ENCODE results near the gene SCIN.
"Not testable (repeated sequence)": the region's sequence is repeated elsewhere in the genome, so short reads cannot be mapped to it uniquely, and the experiment has no call there.

SCIN gene

DNA sequence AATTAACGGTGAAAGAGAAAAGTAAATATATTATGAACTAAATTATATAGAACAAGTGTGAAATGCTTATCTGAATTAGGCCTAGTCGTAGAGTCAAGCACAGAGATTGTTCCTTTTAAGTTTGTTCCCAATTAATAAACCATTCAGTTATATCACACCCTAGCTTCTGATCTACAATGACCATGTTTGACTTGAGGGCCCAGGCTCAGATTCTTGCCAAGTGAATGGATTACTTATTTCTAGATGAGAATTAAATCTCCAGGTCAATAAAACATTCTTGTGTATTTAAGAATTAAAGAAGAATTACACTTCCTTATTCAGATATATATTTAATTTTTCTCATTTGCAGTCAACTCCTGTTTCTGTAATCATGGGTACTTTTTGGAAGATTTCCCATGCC lies 79.6 kb downstream of the SCIN start:
- DNase-seq: no peak

DNA sequence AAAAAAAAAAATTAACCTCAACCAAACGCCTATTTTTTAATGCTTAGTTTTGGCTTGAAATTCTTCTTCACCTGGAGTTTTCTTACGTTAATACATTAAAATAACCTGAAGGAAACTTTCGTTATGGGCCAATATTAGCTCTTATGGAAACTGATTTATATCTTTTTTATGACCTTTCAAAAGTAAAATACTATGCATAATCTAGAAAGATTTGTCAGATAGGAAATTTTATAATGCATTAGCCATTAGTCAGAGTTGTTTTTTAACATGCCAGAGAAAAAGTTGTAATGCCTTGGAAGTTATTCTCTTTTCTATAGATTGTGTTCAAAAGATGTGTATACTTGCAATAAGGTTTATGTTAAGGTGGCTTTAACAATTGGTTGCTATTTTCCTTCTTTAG lies 82.6 kb downstream of the SCIN start:
- no peak for DNase-seq

DNA sequence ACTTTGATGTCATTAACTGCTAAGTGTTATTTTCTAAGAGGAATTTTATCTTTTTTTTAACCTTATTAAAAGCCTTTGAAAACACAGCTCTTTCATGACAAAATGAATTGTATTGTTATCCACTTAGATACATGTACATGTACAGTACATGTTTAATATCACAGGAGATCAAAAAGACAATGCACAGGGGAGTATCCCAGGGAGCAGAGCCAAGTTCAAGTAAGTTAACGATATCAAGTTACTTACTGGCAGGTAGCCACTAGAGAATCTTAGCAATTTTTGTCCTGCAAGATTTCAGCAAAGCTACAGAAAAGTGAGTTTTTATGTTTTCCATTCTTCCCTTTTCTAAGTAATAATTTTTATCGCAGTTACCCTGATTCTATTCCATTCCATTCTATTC lies 83.0 kb downstream of the SCIN start:
- DNase-seq: no peak

DNA sequence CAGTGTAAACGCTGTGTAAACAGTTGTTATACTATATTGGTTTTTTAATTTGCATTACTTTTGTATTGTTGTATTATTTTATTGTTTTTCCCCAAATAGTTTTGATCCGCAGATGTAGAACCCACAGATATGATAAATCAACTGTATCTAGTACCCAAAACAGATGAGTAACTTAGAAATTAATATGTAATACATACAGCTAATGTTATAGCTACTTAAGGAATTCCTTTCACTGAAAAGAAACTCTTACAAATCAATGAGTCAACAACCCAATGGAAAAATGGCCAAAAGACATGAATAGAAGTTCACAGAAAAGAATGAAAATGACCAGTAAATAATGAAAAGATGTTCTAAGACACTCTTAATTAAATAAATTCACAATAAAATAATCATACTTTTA lies 84.6 kb downstream of the SCIN start:
- DNase-seq: no peak

DNA sequence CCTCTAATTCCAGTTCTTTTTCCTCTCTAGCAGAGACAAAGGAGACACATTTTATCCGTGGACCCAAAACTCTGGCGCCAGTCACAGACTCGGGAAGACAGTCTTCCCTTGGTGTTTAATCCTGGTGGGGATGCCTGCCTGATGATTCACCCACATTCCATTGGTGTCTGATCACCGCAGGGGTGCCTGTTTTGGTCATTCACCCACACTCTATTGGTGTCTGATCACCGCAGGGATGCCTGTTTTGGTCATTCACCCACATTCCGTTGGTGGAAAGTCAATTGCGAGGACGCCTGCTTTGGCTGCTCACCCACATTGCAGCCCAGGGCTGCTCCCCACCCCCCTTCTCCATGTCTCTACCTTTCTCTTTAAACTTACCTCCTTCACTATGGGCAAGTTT lies 89.9 kb downstream of the SCIN start:
- DNase-seq: not testable (repeated sequence)

DNA sequence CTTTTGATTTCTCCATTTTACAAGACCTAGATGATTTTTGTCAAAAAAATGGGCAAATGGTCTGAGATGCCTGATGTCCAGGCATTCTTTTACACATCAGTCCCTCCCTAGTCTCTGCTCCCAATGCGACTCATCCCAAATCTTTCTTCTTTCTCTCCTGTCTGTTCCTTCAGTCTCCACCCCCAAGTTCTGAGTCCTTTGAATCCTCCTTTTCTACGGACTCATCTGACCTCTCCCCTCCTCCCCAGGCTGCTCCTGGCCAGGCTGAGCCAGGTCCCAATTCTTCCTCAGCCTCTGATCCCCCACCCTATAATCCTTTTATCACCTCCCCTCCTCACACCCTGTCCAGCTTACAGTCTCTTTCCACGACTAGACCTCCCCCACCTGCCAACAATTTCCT lies 90.5 kb downstream of the SCIN start:
- DNase-seq: not testable (repeated sequence)

DNA sequence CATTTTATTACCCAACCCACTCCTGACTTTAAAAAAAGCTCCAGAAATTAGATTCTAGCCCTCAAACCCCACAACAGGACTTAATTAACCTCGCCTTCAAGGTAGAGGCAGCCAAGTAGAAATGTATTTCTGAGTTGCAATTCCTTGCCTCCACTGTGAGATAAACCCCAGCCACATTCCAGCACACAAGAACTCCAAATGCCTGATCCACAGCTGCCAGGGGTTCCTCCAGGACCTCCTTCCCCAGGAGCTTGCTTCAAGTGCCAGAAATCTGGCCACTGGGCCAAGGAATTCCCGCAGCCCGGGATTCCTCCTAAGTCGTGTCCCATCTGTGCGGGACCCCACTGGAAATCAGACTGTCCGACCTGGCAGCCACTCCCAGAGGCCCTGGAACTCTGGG lies 91.1 kb downstream of the SCIN start:
- no peak for DNase-seq

DNA sequence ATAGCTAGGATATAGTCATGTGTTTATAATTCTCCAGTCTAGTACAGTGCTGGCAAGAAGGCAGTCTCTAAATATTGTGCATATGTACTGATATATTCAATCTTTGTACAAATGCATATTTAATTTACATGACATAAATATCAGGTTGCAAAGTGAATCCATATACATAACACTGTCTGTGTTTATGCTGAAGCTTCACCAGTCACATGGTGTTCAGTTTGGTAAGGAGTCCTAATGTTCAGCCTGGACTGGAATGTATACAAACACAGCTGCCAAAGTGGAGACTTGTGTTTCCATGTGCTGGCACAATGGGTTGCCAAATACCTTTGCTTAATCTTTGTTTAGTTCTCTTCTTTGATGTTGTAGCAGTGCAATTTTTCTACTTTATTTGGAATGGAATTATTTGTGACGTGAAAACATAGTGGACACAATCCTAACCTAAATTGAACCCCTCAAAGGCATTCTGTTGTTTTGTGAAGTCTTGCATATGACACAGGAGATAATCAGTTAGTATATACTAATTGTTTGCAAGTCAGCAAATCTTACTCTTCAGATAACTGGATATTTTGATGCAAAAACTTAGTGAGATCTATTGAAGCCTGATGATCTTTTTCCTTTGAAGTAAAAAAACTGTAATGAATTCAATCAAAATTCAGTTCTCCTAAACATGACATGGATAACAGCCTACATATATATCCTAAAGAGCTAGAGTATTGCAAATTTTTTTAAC lies 99.6 kb downstream of the SCIN start:
- no peak for DNase-seq

DNA sequence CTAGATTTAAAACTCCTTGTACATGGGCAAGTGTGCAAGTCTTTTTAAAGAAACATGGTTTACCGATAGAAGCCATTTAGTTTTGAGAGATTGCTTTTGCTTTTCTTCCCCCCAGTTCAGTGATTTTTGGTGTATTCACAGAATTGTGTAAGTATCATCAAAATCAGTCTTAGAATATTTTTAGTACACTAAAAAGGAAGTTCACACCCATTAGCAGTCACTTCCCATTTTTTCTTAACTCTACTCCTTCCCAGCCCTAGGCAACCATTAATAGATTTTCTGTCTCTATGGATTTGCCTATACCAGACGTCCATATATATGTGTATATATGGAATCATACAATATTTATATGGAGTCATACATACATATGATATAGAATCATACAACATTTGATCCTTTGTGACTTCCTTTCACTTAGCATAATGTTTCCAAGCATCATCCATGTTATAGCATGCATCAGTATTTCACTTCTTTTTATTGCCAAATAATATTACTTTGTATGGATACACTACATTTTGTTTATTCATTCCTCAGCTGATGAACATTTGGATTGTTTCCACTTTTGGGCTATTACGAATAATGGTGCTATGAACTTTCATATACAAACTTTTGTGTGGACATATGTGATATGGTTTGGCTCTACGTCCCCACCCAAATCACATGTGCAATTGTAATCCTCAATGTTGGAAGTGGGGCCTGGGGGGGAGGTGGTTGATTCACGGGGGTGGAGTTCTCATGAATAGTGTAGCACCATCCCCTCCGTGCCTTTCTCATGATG lies 100.4 kb downstream of the SCIN start:
- DNase-seq: no peak

DNA sequence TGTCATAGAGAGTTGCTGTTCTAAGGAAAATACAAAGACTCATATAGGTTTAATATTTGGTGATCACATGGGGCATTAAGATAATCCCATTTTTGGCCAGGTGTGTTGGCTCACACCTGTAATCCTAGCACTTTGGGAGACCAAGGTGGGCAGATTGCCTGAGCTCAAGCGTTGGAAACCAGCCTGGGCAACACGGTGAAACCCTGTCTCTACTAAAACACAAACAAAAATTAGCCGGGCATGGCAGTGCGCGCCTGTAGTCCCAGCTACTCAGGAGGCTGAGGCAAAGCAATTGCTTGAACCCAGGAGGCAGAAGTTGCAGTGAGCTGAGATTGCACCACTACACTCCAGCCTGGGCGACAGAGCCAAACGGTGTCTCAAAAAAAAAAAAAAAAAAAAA lies 102.9 kb downstream of the SCIN start:
- DNase-seq: not testable (repeated sequence)

DNA sequence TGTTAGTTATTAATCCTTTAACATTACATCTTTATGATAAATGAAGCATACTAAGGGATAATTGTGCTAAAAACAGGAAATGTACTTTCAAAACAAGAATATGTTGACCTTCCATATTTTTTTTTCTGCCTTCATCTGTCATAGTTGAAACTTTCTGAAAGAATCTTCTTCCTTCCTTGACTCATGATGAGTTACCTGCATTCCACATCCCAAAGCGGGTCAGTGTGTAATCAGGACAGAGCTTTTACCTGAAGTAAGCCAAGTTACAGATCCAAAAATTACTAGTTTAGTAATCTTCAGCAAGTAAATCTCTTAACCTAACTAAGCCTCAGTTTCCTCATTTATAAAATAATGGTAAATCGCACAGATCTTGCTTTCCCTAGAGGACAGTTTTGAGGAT lies 103.5 kb downstream of the SCIN start:
- no peak for DNase-seq

DNA sequence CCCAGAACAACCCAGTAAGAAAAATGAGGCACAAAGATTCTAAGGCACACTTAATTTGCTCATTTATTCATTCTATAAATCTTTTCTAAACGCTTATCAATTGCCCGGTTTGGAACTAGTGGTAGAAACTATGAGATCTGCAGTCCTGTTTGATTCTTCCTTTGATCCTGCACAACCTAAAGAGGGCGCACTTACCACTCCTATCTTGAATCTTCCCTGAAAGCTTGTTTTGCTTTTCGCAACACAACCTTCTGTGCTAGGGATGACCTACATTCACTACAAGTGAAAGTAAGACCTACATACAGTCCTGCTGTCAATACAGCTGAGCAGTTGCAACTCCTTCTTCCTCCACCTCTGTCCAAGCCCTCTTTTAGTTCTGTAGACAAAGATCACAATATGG lies 104.3 kb downstream of the SCIN start:
- DNase-seq: peak in 4 of 6 experiments; percentile 2 to 40 (median 35)

DNA sequence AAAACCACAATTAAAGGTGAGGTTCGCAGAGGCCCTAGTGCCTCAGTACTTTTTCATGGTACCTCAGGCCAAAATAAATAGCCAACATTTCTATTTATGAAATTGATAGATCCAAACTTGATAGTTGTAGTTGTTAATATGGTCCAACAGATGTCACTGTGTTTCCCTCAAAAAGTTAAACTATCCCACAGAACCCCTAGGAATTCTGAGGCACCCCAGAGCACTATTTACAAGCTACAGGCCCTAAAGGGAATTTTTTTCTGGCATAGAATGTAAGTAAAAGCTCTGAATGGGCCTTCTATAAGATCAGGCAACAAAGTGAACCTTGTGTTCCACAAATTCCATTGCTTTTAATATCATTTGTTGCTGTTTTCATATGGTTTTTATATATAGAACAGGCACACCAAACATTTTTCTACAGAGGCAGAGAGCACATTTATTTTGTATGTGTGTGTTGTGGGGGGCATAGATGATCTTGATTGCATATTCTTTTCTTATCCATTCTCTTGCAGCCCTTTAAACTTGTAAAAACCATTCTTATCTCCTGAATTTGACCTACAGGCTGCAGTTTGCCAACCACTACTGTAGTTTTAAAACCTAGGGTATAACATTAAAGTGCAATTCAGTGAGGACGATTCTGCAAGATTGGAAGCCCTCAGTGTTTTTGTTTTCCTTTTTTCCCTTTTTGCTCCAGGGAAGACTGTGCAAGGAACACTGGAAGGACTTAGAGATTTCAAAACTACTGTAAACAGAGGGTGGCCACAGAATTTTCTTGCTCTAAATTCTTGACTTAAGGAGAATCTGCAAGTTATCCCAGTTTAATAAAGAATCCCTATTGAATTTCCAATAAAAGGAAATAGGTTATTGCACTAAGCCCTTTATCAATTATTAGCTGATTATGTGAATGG lies 113.4 kb downstream of the SCIN start:
- DNase-seq: no peak

DNA sequence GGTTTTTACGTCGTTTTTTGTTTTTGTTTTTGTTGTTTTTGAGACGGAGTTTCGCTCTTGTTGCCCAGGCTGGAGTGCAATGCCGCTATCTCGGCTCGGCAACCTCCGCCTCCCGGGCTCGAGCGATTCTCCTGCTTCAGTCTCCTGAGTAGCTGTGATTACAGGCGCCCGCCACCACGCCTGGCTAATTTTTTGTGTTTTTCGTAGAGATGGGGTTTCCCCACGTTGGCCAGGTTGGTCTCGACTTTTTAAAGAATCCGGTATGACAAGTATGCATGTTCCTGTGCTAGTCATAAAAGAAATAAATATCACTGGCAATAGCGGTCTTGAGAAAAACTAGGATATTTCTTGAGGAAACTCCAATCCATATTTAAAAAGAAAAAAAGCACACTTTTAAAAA lies 114.2 kb downstream of the SCIN start:
- peak in 1 of 6 experiments; percentile 1 for DNase-seq

DNA sequence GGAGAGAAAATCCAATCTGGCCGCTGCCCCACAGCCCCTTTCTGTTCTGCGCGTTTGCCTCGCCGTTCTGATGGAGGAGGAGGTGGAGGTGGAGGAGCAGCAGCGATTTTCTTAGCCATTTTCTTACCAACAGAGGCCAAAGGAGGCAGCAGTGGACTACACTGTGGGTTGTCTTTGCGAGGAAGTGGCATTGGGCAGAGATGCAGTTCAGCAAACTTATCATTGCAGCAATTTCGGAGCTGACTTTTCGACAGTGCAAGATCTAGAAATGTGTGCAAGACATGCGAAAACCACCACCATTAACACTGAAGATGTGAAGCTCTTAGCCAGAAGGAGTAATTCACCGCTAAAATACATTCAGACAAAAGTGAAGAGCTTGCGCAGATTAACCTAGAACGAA lies 115.0 kb downstream of the SCIN start:
- DNase-seq: peak; percentile 5 to 48 (median 31)

DNA sequence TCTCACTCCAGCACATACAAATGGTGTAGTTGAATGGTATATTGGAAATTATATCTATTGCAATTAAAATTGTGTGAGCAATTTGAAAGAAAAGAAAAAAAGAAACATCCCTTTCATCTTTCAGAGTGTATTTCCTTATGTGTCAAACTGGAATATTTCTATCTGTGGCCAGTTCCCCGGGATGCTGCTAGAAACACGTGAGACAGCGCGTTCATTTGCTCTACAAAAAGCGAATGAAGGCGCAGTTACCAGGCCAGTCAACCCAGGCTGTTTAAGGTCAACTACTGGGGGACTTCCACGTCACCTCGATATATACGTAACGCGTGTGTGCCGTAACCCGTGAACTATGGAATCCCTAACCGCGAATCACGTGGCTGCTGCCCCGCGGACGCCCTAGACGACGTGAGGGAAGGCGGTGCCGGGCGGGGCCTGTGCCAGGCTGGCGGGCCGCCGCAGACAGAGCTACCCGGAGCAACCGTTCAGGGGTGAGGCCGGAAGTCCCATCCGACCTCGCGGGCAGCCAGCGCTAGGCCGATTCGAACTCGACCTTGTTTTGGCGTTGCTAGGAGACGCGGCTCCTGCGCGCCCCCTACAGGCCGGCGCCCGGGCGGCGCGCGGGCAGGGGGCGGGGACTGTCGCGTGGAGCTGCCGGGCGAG lies 115.8 kb downstream of the SCIN start:
- DNase-seq: peak; percentile 94 to 96 (median 95)

DNA sequence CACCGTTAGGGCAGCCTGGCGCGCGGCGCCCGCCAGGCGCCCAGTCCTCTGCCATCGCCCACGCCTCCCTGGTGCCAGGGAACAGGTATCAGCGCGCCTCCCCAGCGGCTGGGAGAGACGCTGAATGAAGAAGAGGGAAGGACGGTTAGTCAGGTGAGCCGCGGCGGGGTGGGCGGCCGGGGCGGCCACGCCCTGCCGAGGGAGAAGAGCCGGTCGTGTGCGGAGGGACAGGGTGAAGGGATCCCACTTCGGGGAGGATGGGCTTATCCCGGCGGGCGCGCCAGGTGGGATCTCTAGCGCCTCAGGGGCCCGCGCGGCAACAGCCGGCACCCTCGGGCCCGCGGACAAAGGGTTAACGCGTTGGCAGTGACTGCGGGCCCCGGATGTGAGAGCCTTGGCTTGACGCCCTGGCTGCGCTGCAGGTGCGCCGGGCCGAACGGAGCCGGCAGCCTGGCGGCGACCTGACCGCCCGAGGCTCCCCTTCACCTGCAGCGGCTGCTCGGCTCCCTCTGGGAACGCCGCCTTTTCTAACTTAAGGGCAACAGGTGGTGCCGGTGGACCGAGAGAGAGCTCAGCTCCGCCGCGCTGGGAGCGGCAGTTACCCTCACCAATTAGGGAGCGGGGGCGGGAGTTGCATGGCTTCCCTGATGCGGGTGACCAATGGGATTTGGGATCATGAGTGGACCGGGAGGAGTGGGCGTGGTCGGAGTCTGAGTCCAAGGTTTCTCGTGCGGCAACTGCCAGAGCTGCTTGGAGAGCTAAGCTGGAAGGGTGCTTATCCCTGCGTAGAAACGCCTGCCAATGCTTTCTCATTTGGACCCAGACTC lies 116.6 kb downstream of the SCIN start, which contains the start of gene ARL4A:
Gene ARL4A, plus strand, starts transcription at position 743 of the 827 bp plus-strand sequence. CDS start 622 bp downstream, outside the sequence.
- DNase-seq: peak; percentile 73 to 92 (median 85)

DNA sequence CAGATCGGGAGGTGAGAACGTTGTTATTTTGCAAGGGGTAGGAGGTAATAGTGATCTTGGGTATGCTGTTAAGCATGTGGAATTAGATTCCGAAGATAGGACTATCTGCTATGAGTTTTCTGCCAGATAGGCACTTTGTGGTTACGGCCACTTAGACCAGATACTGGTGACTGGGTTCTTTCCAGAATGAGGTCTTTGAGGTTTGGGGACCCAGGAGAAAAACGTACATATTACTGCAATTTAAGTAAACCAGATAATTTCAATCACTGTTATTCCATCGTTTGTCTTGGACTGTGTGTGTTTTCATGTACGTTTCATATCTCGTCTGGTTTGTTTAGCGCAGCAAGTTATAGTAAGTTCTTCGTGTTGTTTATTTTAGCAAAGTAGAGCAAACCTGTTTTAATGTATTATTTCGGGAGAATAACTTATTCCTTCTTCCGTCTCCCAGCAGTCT lies 117.2 kb downstream of the SCIN start:
- no peak for DNase-seq

DNA sequence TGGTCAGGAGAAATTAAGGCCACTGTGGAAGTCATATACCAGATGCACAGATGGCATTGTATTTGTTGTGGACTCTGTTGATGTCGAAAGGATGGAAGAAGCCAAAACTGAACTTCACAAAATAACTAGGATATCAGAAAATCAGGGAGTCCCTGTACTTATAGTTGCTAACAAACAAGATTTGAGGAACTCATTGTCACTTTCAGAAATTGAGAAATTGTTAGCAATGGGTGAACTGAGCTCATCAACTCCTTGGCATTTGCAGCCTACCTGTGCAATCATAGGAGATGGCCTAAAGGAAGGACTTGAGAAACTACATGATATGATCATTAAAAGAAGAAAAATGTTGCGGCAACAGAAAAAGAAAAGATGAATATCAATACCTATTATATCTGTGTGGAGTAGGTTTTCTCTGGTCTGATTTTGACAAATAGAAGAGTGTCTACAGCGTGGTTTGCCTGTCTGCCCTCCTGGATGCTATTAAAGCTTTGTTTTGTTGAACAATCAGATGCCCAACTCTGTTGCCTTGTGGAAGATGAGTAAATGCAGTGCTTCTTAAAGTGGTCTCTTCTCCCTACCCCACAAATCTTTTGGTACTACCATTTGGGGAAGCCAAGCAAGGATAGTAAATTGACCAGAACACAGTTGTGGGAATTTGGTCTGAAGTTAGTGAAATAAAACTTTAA lies 118.1 kb downstream of the SCIN start:
- not testable (repeated sequence) for DNase-seq

DNA sequence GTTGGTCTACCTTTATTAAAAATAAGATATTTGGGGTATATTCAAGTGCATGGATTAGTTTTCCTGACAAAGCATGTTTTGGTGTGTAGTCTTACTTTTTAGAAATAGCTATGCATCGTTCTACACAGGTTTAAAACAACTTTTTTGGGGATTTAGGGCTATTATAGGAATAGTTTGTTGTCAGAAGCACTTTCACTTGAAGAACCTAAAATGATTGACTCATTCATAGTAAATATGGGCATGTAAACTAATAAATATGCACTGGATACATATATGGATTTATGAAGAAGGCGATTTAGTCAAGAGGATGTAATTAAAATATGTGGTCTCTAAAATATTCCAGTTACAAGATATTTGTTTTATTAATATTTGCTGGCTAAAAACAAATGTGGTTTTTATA lies 118.9 kb downstream of the SCIN start:
- no peak for DNase-seq

Measured in stimulated activated naive CD4-positive, alpha-beta T cell (primary cell).